Calu3 (cell line): ENCODE measurements around the gene RBFOX1. TPM values are rescaled to one million over a fixed set of nuclear protein-coding genes. Genes with fewer than 3 reads are reported as not detected.

Experiments used
- BruUV-seq: library from RNA; stranded (reverse); fragments of 400-500 nt; replicated peaks from 2 replicates; lab custom pipeline; 2021; lab: Mats Ljungman, UMichigan
- CTCF ChIA-PET: fragments of 300-600 bp; sonication (Branson Sonifier 250); formaldehyde crosslinking; loops from one replicate; lab custom pipeline; 2022; ENCODE audit warnings: antibody characterized with exemption; lab: Charles Lee
- DNase-seq: peaks from one replicate; pipeline ENCODE4 v3.0.0; 2022
- H3K27ac Mint-ChIP-seq: one replicate; pipeline ENCODE4 v1.8.0; 2022; ENCODE audit warnings: mixed read lengths; ENCODE audit not compliant: unreplicated experiment
- H3K27me3 Mint-ChIP-seq: one replicate; pipeline ENCODE4 v1.8.0; 2022; ENCODE audit warnings: mixed read lengths; ENCODE audit not compliant: unreplicated experiment
- H3K36me3 Mint-ChIP-seq: one replicate; pipeline ENCODE4 v1.8.0; 2022; ENCODE audit warnings: mild to moderate bottlenecking, moderate library complexity, mixed read lengths; ENCODE audit not compliant: insufficient read depth, unreplicated experiment
- H3K4me1 Mint-ChIP-seq: one replicate; pipeline ENCODE4 v1.8.0; 2022; ENCODE audit warnings: mild to moderate bottlenecking, low read depth, mixed read lengths; ENCODE audit not compliant: unreplicated experiment
- H3K4me3 Mint-ChIP-seq: one replicate; pipeline ENCODE4 v1.8.0; 2022; ENCODE audit warnings: mild to moderate bottlenecking, low read depth, moderate library complexity, mixed read lengths; ENCODE audit not compliant: unreplicated experiment
- H3K9me3 Mint-ChIP-seq: one replicate; pipeline ENCODE4 v1.8.0; 2022; ENCODE audit warnings: low read depth, mixed read lengths; ENCODE audit not compliant: unreplicated experiment
- intact Hi-C: fragments of 100-400 bp; cut with micrococcal nuclease; formaldehyde crosslinking; loops from one replicate; pipeline ENCODE4 v1.10.0; 2022; ENCODE audit not compliant: unreplicated experiment
- total RNA-seq: library from RNA; stranded (reverse); gene quantifications from 2 replicates; pipeline ENCODE4 v1.2.3, GENCODE V29; 2022
- TF ChIP-seq, protein P1 (sequence below): fragments of 200-600 bp; IDR thresholded peaks from one replicate; pipeline ENCODE4 v1.8.0; 2022; ENCODE audit warnings: antibody characterized with exemption; ENCODE audit not compliant: unreplicated experiment

The RBFOX1 gene
- total RNA-seq, 1 experiment from 2014 or later = not detected

DNA sequence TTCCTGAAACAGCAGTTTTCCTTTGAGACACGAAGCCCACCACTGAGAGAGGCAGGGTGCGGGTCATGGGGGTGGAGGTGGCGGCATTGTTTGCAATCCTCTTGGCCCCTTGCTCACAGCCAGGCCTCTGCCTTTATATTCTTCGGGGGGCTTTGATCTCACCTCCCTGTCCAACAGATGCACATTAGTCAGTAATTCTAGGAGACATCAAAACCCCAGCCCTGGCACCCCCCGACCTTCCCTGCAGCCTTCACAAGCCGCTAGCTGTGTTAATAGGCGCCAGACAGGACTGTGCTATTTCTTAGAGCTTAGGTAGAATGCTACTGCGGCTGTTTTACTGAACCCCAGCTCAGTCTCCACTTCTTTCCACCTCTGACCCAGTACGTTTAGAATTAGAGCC lies 212.6 kb downstream of the RBFOX1 start:
- TF ChIP-seq, protein P1, sequence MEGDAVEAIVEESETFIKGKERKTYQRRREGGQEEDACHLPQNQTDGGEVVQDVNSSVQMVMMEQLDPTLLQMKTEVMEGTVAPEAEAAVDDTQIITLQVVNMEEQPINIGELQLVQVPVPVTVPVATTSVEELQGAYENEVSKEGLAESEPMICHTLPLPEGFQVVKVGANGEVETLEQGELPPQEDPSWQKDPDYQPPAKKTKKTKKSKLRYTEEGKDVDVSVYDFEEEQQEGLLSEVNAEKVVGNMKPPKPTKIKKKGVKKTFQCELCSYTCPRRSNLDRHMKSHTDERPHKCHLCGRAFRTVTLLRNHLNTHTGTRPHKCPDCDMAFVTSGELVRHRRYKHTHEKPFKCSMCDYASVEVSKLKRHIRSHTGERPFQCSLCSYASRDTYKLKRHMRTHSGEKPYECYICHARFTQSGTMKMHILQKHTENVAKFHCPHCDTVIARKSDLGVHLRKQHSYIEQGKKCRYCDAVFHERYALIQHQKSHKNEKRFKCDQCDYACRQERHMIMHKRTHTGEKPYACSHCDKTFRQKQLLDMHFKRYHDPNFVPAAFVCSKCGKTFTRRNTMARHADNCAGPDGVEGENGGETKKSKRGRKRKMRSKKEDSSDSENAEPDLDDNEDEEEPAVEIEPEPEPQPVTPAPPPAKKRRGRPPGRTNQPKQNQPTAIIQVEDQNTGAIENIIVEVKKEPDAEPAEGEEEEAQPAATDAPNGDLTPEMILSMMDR = no peak
- CTCF ChIA-PET = no interaction called here
- DNase-seq = no peak
- no TSS peak for BruUV-seq
- Mint-ChIP-seq H3K36me3 (no peaks in the 10 kb centered on the region), H3K27ac (no peak overlapping the region), H3K4me3 (no peak overlapping the region), H3K27me3 (no peaks in the 10 kb centered on the region), H3K4me1 (no peaks in the 10 kb centered on the region), H3K9me3 (peaks cover 12% of the 10 kb centered on the region)
- intact Hi-C loops = no loop called here

DNA sequence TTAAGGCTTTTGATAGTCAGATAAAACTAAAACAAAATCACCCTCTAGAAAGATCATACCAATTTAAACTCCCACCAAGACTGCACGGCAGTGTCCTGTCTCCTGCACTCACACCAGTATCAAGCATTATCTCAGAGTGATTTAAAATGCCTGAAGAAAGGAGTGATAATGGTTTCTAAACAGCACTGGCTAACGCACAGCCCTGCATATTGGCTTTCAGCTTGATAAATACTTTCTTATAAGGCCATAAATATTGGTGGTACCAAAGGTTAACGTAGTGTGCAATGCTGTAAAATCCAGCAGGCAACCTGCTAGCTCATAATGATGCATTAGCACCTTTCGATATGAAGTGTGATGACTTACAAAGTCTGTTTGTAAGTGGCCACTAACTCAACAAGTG lies 214.3 kb downstream of the RBFOX1 start:
- CTCF ChIA-PET = no interaction called here
- no peaks in the 10 kb centered on the region for H3K27me3 Mint-ChIP-seq

DNA sequence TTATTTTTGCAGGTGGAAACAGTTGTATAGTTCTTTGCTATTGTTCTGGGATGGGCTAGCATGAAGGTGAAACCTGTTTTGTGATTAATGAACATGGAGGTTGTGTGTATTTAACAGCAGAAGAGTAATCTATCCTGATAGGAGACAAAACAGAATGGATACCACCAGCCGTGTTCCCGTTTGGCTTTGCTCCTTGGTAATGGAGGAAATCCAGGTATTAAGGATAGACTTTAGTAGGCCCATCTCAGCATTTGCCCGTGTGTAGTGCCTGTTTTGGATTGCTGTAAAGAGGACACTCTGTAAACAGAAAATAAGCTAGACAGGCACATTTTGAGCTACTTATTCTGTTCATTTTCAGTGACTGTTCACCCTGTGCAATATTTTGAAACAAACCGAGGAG lies 215.1 kb downstream of the RBFOX1 start:
- Mint-ChIP-seq H3K36me3 (no peaks in the 10 kb centered on the region), H3K4me1 (no peaks in the 10 kb centered on the region), H3K27ac (no peak overlapping the region), H3K4me3 (no peak overlapping the region), H3K9me3 (peaks cover 12% of the 10 kb centered on the region), H3K27me3 (no peaks in the 10 kb centered on the region)
- CTCF ChIA-PET = no interaction called here
- no peak for DNase-seq
- TF ChIP-seq, protein P1 = no peak
- intact Hi-C loops = no loop called here
- BruUV-seq = no TSS peak

More for the DNA sequence above, 214.3 kb downstream of the RBFOX1 start:
- no peak overlapping the region for H3K4me3 Mint-ChIP-seq
- H3K27ac Mint-ChIP-seq = no peak overlapping the region
- no peaks in the 10 kb centered on the region for H3K4me1 Mint-ChIP-seq
- BruUV-seq = no TSS peak
- intact Hi-C loops = no loop called here
- no peak for DNase-seq
- TF ChIP-seq, protein P1 = no peak
- H3K36me3 Mint-ChIP-seq = no peaks in the 10 kb centered on the region
- peaks cover 15% of the 10 kb centered on the region for H3K9me3 Mint-ChIP-seq

DNA sequence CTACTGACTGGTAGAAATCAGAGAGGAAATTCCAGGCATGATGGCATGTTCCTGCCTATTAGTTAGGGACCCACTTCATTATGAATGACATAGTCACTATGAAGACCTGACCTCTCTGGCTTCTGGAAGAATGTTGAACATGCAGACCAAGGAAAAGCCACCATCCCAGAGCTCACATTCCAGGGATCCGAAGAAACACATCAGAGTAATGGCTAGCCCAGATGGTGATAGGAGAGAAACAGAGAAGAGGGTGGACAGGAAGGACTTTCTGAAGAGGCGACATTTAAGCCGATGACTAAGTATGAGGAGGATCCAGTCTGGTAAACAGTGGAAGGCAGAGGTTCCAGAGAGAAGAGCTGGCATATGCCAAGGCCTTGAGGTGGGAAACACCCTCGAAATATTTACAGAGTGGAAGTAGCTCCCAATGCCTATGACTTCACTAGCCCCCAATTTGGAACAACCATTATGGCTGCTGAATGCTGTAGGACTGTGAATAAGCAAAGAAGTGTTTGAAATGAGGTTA lies 216.2 kb downstream of the RBFOX1 start:
- CTCF ChIA-PET = no interaction called here
- Mint-ChIP-seq H3K27me3 (no peaks in the 10 kb centered on the region), H3K4me3 (no peak overlapping the region), H3K4me1 (no peaks in the 10 kb centered on the region), H3K9me3 (peaks cover 12% of the 10 kb centered on the region), H3K27ac (no peak overlapping the region), H3K36me3 (no peaks in the 10 kb centered on the region)
- DNase-seq = no peak
- TF ChIP-seq, protein P1 = no peak
- BruUV-seq = no TSS peak
- intact Hi-C loops = no loop called here
